IMR-90 (cell line): ENCODE data around the gene ELAVL1. TPM values are rescaled to one million over a fixed set of nuclear protein-coding genes. Genes with fewer than 3 reads are reported as not detected.
A peak's percentile ranks its signal among the peaks of the same experiment; 100 is the strongest.

Source experiments
- ATAC-seq: fragments of 200-7000 bp; cut with Tn5 transposase; 2 replicates; pipeline ENCODE4 v1.9.1; 2020; ENCODE audit warnings: low read depth, mild to moderate bottlenecking, moderate library complexity
- BruUV-seq: library from RNA; stranded (reverse); fragments of 400-500 nt; replicated peaks from 2 replicates; lab custom pipeline; 2021; lab: Mats Ljungman, UMichigan
- CTCF ChIA-PET: fragments of 300-600 bp; formaldehyde crosslinking; extraction: SDS; loops from one replicate; lab custom pipeline; 2021; ENCODE audit warnings: antibody characterized with exemption; lab: Yijun Ruan, JAX
- POLR2A ChIA-PET: fragments of 300-600 bp; sonication (Branson Sonifier 250); formaldehyde crosslinking; loops from one replicate; lab custom pipeline; 2022; ENCODE audit warnings: antibody characterized with exemption; ENCODE audit not compliant: unreplicated experiment; lab: Charles Lee
- DNase-seq: peaks from one replicate; pipeline ENCODE4 v3.0.0; 2013
- H2AFZ ChIP-seq: replicated peaks from 2 replicates; pipeline ENCODE3; 2013; ENCODE audit warnings: low read length, mild to moderate bottlenecking; ENCODE audit not compliant: poor library complexity
- H2AK5ac ChIP-seq: 2 replicates; pipeline ENCODE4 v1.6.1; 2013; ENCODE audit warnings: low read depth, low read length, inconsistent platforms
- H2AK9ac ChIP-seq: replicated peaks from 2 replicates; pipeline ENCODE3; 2013; ENCODE audit warnings: mild to moderate bottlenecking, low read depth, low read length, moderate library complexity; ENCODE audit not compliant: poor library complexity
- H2BK120ac ChIP-seq: 2 replicates; pipeline ENCODE4 v1.6.1; 2013; ENCODE audit warnings: low read depth, low read length, inconsistent platforms
- H2BK15ac ChIP-seq: 3 replicates; pipeline ENCODE4 v1.6.1; 2013; ENCODE audit warnings: low read depth, low read length, inconsistent platforms
- H2BK20ac ChIP-seq: 2 replicates; pipeline ENCODE4 v1.6.1; 2013; ENCODE audit warnings: low read depth, mild to moderate bottlenecking, inconsistent platforms, low read length, moderate library complexity
- H2BK5ac ChIP-seq: 2 replicates; pipeline ENCODE4 v1.6.1; 2013; ENCODE audit warnings: mild to moderate bottlenecking, low read depth, low read length, inconsistent platforms; ENCODE audit not compliant: poor library complexity, severe bottlenecking
- H3K14ac ChIP-seq: replicated peaks from 2 replicates; pipeline ENCODE4 v1.6.1; 2013; ENCODE audit warnings: low read depth, low read length, inconsistent platforms
- H3K18ac ChIP-seq: 2 replicates; pipeline ENCODE4 v1.6.1; 2013; ENCODE audit warnings: low read depth, low read length, control low read depth
- H3K23ac ChIP-seq: 2 replicates; pipeline ENCODE4 v1.6.1; 2013; ENCODE audit warnings: low read depth, low read length, inconsistent platforms
- H3K27ac ChIP-seq: 2 replicates; pipeline ENCODE4 v1.5.1; 2013; ENCODE audit warnings: mild to moderate bottlenecking, control low read depth, low read length; ENCODE audit not compliant: insufficient read depth
- H3K27me3 ChIP-seq: 2 replicates; pipeline ENCODE4 v1.6.1; 2013; ENCODE audit warnings: low read length; ENCODE audit not compliant: control insufficient read depth, insufficient read depth
- H3K36me3 ChIP-seq: 2 replicates; pipeline ENCODE4 v1.6.1; 2013; ENCODE audit warnings: low read length, mixed read lengths; ENCODE audit not compliant: control insufficient read depth, insufficient read depth
- H3K4ac ChIP-seq: 2 replicates; pipeline ENCODE4 v1.6.1; 2013; ENCODE audit warnings: low read depth, low read length, inconsistent platforms
- H3K4me1 ChIP-seq: 2 replicates; pipeline ENCODE4 v1.6.1; 2013; ENCODE audit warnings: low read length, mixed read lengths; ENCODE audit not compliant: control insufficient read depth, insufficient read depth
- H3K4me2 ChIP-seq: 2 replicates; pipeline ENCODE4 v1.6.1; 2013; ENCODE audit warnings: low read depth, mild to moderate bottlenecking, control low read depth, low read length, moderate library complexity
- H3K4me3 ChIP-seq: 2 replicates; pipeline ENCODE4 v1.5.1; 2013; ENCODE audit warnings: low read depth, mild to moderate bottlenecking, control low read depth, low read length, moderate library complexity; ENCODE audit not compliant: insufficient read depth
- H3K56ac ChIP-seq: 2 replicates; pipeline ENCODE4 v1.6.1; 2013; ENCODE audit warnings: low read length, inconsistent platforms; ENCODE audit not compliant: insufficient read depth; ENCODE audit errors: extremely low read depth
- H3K79me1 ChIP-seq, 2 experiments: 2 replicates each; pipeline ENCODE4 v1.6.1; 2013; ENCODE audit warnings: low read length in 2 of 2, inconsistent platforms in 1 of 2, low read depth in 1 of 2
- H3K9ac ChIP-seq: 2 replicates; pipeline ENCODE4 v1.6.1; 2013; ENCODE audit warnings: low read depth, low read length, control low read depth
- H3K9me1 ChIP-seq: 2 replicates; pipeline ENCODE4 v1.6.1; 2013; ENCODE audit warnings: low read length, inconsistent platforms; ENCODE audit not compliant: insufficient read depth
- H3K9me3 ChIP-seq: 2 replicates; pipeline ENCODE4 v1.6.1; 2013; ENCODE audit warnings: low read length; ENCODE audit not compliant: control insufficient read depth, insufficient read depth
- H4K20me1 ChIP-seq: 2 replicates; pipeline ENCODE4 v1.6.1; 2013; ENCODE audit warnings: low read length, inconsistent platforms; ENCODE audit not compliant: insufficient read depth
- H4K5ac ChIP-seq: 2 replicates; pipeline ENCODE4 v1.6.1; 2013; ENCODE audit warnings: mild to moderate bottlenecking, low read depth, low read length, control low read depth
- H4K8ac ChIP-seq, 2 experiments: 2 replicates each; pipeline ENCODE4 v1.6.1; 2013; ENCODE audit warnings: low read depth in 2 of 2, low read length in 2 of 2, control low read depth in 1 of 2, inconsistent platforms in 1 of 2
- H4K91ac ChIP-seq: 2 replicates; pipeline ENCODE4 v1.6.1; 2013; ENCODE audit warnings: low read depth, low read length, inconsistent platforms; ENCODE audit not compliant: insufficient read depth
- BHLHE40 ChIP-seq: fragments of 150-350 bp; IDR thresholded peaks from 2 replicates; pipeline ENCODE4 v1.6.1; 2016; ENCODE audit warnings: mild to moderate bottlenecking, low read depth, low read length
- CEBPB ChIP-seq: IDR thresholded peaks from 2 replicates; pipeline ENCODE4 v1.6.1; 2012; ENCODE audit warnings: low read depth, low read length, improper control_type of control experiment
- CHD1 ChIP-seq: IDR thresholded peaks from 2 replicates; pipeline ENCODE4 v1.6.1; 2012; ENCODE audit warnings: low read depth, low read length, improper control_type of control experiment
- FOS ChIP-seq: fragments of 150-350 bp; IDR thresholded peaks from 2 replicates; pipeline ENCODE4 v1.6.1; 2016; ENCODE audit warnings: low read depth, low read length
- MAFK ChIP-seq: IDR thresholded peaks from 2 replicates; pipeline ENCODE4 v1.6.1; 2012; ENCODE audit warnings: low read depth, low read length, improper control_type of control experiment
- MAZ ChIP-seq: IDR thresholded peaks from 2 replicates; pipeline ENCODE4 v1.6.1; 2012; ENCODE audit warnings: low read depth, mild to moderate bottlenecking, low read length, improper control_type of control experiment, moderate library complexity, borderline replicate concordance
- MXI1 ChIP-seq: IDR thresholded peaks from 2 replicates; pipeline ENCODE4 v1.6.1; 2012; ENCODE audit warnings: low read depth, mild to moderate bottlenecking, low read length, moderate library complexity, borderline replicate concordance
- NFE2L2 ChIP-seq: fragments of 150-350 bp; IDR thresholded peaks from 2 replicates; pipeline ENCODE4 v1.6.1; 2016; ENCODE audit warnings: low read depth, mild to moderate bottlenecking, low read length
- POLR2A ChIP-seq: IDR thresholded peaks from 2 replicates; pipeline ENCODE4 v1.6.1; 2012; ENCODE audit warnings: mild to moderate bottlenecking, low read depth, low read length
- RAD21 ChIP-seq: IDR thresholded peaks from 2 replicates; pipeline ENCODE4 v1.6.1; 2012; ENCODE audit warnings: low read length, improper control_type of control experiment
- RCOR1 ChIP-seq: IDR thresholded peaks from 2 replicates; pipeline ENCODE4 v1.6.1; 2012; ENCODE audit warnings: mild to moderate bottlenecking, low read length, improper control_type of control experiment; ENCODE audit not compliant: insufficient replicate concordance
- RFX5 ChIP-seq: IDR thresholded peaks from 2 replicates; pipeline ENCODE4 v1.8.0; 2012; ENCODE audit warnings: low read depth, mild to moderate bottlenecking, low read length, moderate library complexity
- SMC3 ChIP-seq: fragments of 150-350 bp; IDR thresholded peaks from 2 replicates; pipeline ENCODE4 v1.6.1; 2016; ENCODE audit warnings: low read depth, mild to moderate bottlenecking, antibody characterized with exemption, low read length, moderate library complexity
- WGBS, 2 experiments: methylation state at CpG; one replicate each; pipeline versions ENCODE4 v1.1.5 to v1.1.7; 2013; ENCODE audit warnings: missing lambda C conversion rate in 2 of 2; ENCODE audit not compliant: insufficient read length in 1 of 2; ENCODE audit errors: extremely low coverage in 2 of 2; 5-methylcytosine and 5-hydroxymethylcytosine counted together
- dilution Hi-C: fragments of 300-500 bp; cut with HindIII; formaldehyde crosslinking; loops from one replicate; pipeline ENCODE4 v1.14.3; 2018; ENCODE audit warnings: low sequenced_read_pairs; ENCODE audit not compliant: unreplicated experiment
- in situ Hi-C: fragments of 300-500 bp; cut with MboI; formaldehyde crosslinking; loops from 3 replicates; pipeline ENCODE4 v1.14.3; 2019; ENCODE audit warnings: low sequenced_read_pairs, inconsistent platforms, mixed read lengths
- intact Hi-C: fragments of 100-400 bp; cut with micrococcal nuclease; formaldehyde crosslinking; loops from 2 replicates; pipeline ENCODE4 v1.10.0; 2022
- polyA plus RNA-seq, 3 experiments: library from polyadenylated mRNA; depleted of rRNA; stranded (reverse); fragments of >200 nt; gene quantifications; 2 replicates each; pipeline ENCODE4 v1.2.3, GENCODE V29; 2012; ENCODE audit warnings: low replicate concordance in 1 of 3
- total RNA-seq: library from RNA; depleted of rRNA; stranded (reverse); fragments of >200 nt; gene quantifications from 2 replicates; pipeline ENCODE4 v1.2.3, GENCODE V29; 2012
- TF ChIP-seq, protein P1 (sequence below): fragments of 150-350 bp; IDR thresholded peaks from 2 replicates; pipeline ENCODE4 v1.6.1; 2016; ENCODE audit warnings: low read depth, mild to moderate bottlenecking, low read length, moderate library complexity, borderline replicate concordance
- TF ChIP-seq, protein P2 (sequence below): conservative IDR thresholded peaks from 2 replicates; pipeline ENCODE4 v1.5.1; 2012; ENCODE audit warnings: mild to moderate bottlenecking, low read depth, low read length, improper control_type of control experiment
- TF ChIP-seq, protein P3 (sequence below): fragments of 150-350 bp; IDR thresholded peaks from 2 replicates; pipeline ENCODE4 v1.6.1; 2017; ENCODE audit warnings: mild to moderate bottlenecking, antibody characterized with exemption, low read length, low read depth

Gene ELAVL1
- total and polyA plus RNA-seq, 2 of the 4 experiments (the other 2 are of a cell fraction): 55.6 to 59.0 TPM

DNA sequence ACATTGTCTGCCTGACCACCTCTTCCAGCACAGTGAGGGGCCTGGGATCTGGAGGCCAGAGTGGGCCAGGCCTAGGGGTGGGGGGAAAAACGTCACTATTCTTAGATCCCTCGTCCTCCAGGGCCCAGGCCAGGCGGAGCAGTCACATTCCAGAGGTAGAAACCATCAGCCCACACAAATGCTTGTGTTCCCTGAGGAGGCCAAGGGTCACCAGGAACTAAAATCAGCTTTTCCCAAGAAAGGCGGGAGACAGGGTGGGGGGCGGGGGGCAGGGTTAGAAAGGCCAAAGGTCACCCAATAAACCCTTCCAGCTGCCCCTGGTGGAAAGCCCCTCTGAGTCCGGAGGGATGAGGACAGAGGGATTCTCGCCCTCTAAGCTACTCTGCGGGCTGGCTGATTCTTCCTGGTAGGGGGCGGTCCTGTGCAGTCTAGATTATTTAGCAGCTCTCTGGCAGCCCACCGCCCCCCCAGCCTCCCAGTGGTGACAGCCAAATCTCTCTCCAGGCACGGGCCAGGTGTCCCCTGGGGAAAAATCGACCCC is 23.6 kb upstream of the ELAVL1 start:
- no peak overlapping the region for H3K4me3 ChIP-seq
- no peak overlapping the region for H2BK15ac ChIP-seq
- H4K5ac ChIP-seq: no peak overlapping the region
- H2AK5ac ChIP-seq: no peak overlapping the region
- H2AK9ac ChIP-seq: no peak overlapping the region
- H3K4me1 ChIP-seq: peaks cover 2% of the 10 kb centered on the region; the same call in 1 of the 2 replicates
- H3K9me1 ChIP-seq: no peaks in the 10 kb centered on the region; the same call in 1 of the 2 replicates
- ChIA-PET CTCF (interaction anchor here (0.7 kb wide), 1 partner anchor 9 kb away, joined by 3 read pairs; no protein-coding TSS in a partner anchor), POLR2A (interaction anchor here (0.6 kb wide), 1 partner anchor 27 kb away, joined by 7 read pairs; no protein-coding TSS in a partner anchor)
- dilution Hi-C loops (no loop called here), in situ Hi-C loops (no loop called here), intact Hi-C loops (no loop called here)
- TF ChIP-seq CEBPB (no peak), RAD21 (no peak), NFE2L2 (no peak), BHLHE40 (no peak), POLR2A (no peak), MAFK (no peak), RCOR1 (no peak), SMC3 (no peak), MXI1 (no peak), CHD1 (no peak), RFX5 (no peak), FOS (no peak), MAZ (no peak)
- TF ChIP-seq, protein P1, sequence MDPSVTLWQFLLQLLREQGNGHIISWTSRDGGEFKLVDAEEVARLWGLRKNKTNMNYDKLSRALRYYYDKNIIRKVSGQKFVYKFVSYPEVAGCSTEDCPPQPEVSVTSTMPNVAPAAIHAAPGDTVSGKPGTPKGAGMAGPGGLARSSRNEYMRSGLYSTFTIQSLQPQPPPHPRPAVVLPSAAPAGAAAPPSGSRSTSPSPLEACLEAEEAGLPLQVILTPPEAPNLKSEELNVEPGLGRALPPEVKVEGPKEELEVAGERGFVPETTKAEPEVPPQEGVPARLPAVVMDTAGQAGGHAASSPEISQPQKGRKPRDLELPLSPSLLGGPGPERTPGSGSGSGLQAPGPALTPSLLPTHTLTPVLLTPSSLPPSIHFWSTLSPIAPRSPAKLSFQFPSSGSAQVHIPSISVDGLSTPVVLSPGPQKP: no peak
- TF ChIP-seq, protein P2, sequence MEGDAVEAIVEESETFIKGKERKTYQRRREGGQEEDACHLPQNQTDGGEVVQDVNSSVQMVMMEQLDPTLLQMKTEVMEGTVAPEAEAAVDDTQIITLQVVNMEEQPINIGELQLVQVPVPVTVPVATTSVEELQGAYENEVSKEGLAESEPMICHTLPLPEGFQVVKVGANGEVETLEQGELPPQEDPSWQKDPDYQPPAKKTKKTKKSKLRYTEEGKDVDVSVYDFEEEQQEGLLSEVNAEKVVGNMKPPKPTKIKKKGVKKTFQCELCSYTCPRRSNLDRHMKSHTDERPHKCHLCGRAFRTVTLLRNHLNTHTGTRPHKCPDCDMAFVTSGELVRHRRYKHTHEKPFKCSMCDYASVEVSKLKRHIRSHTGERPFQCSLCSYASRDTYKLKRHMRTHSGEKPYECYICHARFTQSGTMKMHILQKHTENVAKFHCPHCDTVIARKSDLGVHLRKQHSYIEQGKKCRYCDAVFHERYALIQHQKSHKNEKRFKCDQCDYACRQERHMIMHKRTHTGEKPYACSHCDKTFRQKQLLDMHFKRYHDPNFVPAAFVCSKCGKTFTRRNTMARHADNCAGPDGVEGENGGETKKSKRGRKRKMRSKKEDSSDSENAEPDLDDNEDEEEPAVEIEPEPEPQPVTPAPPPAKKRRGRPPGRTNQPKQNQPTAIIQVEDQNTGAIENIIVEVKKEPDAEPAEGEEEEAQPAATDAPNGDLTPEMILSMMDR: no peak
- TF ChIP-seq, protein P3, sequence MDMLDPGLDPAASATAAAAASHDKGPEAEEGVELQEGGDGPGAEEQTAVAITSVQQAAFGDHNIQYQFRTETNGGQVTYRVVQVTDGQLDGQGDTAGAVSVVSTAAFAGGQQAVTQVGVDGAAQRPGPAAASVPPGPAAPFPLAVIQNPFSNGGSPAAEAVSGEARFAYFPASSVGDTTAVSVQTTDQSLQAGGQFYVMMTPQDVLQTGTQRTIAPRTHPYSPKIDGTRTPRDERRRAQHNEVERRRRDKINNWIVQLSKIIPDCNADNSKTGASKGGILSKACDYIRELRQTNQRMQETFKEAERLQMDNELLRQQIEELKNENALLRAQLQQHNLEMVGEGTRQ: no peak
- H2AFZ ChIP-seq: peak overlapping the region; percentile 72
- ATAC-seq (peak; percentile 82), DNase-seq (peak; percentile 13)
- no peak overlapping the region for H3K56ac ChIP-seq
- no peak overlapping the region for H3K4ac ChIP-seq
- no peak overlapping the region for H3K4me2 ChIP-seq
- no peak overlapping the region for H3K14ac ChIP-seq
- no CpG with 5 or more reads among the region's 12 CpGs for WGBS, 2 experiments
- no peak overlapping the region for H3K9ac ChIP-seq
- H2BK120ac ChIP-seq: no peak overlapping the region
- no peaks in the 10 kb centered on the region for H4K20me1 ChIP-seq
- no peaks in the 10 kb centered on the region for H3K27me3 ChIP-seq
- no peak overlapping the region for H2BK5ac ChIP-seq
- no peak overlapping the region for H3K23ac ChIP-seq
- no peak overlapping the region for H3K18ac ChIP-seq
- no TSS peak for BruUV-seq
- H2BK20ac ChIP-seq: no peak overlapping the region
- no peaks in the 10 kb centered on the region for H3K36me3 ChIP-seq
- no peaks in the 10 kb centered on the region for H3K79me1 ChIP-seq
- no peak overlapping the region for H3K27ac ChIP-seq
- H4K8ac ChIP-seq: no peak overlapping the region
- no peak overlapping the region for H4K91ac ChIP-seq
- H3K9me3 ChIP-seq: no peaks in the 10 kb centered on the region
